Panc1 (cell line): ENCODE measurements around the gene PLCB1.

Experiments used
- CTCF ChIP-seq: fragments of 450-650 bp; IDR thresholded peaks from 2 replicates; pipeline ENCODE4 v1.5.1; 2017; ENCODE audit warnings: mild to moderate bottlenecking
- POLR2AphosphoS5 ChIP-seq: IDR thresholded peaks from 2 replicates; pipeline ENCODE4 v1.6.1; 2012; ENCODE audit warnings: mild to moderate bottlenecking, low read depth, low read length, moderate library complexity

- TF ChIP-seq CTCF (no peak), POLR2AphosphoS5 (no peak)
Observed at GRCh38 chr20:8505476-8506200, 373.6 kb downstream of the PLCB1 start.
